ENCODE data around the gene RFT1. TPM values are rescaled to one million over a fixed set of nuclear protein-coding genes. Genes with fewer than 3 reads are reported as not detected.

Gene RFT1
- total and polyA plus RNA-seq, 2 of the 13 experiments (the other 11 are each of a cell fraction or from before 2014, with no cell fraction given) = 23.2 to 37.0 TPM

DNA sequence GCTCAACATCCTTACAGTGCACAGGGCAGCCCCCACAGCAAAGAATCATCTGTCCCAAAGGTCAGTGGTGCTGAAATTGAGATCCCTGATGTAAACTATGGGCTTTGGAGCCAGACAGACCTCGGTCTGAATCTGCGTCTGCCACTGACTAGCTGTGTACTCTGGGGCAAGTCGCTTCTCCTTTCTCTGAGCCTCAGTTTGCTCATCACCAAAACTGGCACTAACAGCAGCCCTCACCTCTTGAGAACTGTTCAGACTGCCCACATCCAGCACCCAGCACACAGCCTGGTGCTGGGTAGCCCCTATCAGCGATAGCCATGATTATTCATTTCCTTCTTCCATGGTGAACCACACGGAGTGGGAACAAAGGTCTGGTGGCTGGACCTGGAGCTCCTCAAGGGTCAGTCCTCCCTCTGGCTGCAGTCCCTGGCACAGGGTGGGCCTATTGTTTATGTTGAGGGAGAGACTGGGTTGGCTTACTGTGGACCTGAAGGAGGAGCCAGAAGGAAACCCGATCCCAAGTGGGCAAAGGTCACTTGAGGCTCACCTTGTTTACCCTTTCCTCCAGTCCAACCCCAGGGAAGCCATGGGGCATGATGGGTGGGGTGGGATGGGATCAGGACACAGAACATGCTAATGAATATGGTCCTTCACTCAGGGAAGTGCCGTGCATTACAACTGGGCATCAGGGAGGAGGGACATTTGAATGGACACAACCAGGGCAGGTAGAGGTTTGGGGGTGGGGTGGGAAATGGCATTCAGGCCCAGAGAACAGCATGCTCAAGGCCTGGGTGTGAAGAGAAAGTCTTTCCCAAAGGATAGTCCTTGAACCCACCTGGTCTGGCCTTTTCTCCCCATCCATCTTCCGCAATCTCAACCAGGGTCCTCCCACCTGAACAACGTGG, 29.2 kb upstream of the RFT1 start (continued):
- TF ChIP-seq, protein P1, sequence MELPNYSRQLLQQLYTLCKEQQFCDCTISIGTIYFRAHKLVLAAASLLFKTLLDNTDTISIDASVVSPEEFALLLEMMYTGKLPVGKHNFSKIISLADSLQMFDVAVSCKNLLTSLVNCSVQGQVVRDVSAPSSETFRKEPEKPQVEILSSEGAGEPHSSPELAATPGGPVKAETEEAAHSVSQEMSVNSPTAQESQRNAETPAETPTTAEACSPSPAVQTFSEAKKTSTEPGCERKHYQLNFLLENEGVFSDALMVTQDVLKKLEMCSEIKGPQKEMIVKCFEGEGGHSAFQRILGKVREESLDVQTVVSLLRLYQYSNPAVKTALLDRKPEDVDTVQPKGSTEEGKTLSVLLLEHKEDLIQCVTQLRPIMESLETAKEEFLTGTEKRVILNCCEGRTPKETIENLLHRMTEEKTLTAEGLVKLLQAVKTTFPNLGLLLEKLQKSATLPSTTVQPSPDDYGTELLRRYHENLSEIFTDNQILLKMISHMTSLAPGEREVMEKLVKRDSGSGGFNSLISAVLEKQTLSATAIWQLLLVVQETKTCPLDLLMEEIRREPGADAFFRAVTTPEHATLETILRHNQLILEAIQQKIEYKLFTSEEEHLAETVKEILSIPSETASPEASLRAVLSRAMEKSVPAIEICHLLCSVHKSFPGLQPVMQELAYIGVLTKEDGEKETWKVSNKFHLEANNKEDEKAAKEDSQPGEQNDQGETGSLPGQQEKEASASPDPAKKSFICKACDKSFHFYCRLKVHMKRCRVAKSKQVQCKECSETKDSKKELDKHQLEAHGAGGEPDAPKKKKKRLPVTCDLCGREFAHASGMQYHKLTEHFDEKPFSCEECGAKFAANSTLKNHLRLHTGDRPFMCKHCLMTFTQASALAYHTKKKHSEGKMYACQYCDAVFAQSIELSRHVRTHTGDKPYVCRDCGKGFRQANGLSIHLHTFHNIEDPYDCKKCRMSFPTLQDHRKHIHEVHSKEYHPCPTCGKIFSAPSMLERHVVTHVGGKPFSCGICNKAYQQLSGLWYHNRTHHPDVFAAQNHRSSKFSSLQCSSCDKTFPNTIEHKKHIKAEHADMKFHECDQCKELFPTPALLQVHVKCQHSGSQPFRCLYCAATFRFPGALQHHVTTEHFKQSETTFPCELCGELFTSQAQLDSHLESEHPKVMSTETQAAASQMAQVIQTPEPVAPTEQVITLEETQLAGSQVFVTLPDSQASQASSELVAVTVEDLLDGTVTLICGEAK (IDR thresholded peaks at IDR 0.05) = no peak
- TF ChIP-seq, protein P1 (CRISPR knock-in tag; IDR thresholded peaks at IDR 0.05) = no peak
- 0 out of 2 replicates have a peak, but pooled peaks have one; percentile 40 for TF ChIP-seq ERF (CRISPR knock-in tag; IDR thresholded peaks at IDR 0.05)
- no peak for TF ChIP-seq CBX5 (CRISPR knock-in tag; IDR thresholded peaks at IDR 0.05; ENCODE audit: borderline replicate concordance)
- TF ChIP-seq ZSCAN12 (CRISPR knock-in tag; IDR thresholded peaks at IDR 0.05) = no peak
- no peak for TF ChIP-seq TOE1 (CRISPR knock-in tag; IDR thresholded peaks at IDR 0.05)
- TF ChIP-seq, protein P2, sequence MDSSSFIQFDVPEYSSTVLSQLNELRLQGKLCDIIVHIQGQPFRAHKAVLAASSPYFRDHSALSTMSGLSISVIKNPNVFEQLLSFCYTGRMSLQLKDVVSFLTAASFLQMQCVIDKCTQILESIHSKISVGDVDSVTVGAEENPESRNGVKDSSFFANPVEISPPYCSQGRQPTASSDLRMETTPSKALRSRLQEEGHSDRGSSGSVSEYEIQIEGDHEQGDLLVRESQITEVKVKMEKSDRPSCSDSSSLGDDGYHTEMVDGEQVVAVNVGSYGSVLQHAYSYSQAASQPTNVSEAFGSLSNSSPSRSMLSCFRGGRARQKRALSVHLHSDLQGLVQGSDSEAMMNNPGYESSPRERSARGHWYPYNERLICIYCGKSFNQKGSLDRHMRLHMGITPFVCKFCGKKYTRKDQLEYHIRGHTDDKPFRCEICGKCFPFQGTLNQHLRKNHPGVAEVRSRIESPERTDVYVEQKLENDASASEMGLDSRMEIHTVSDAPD (CRISPR knock-in tag; IDR thresholded peaks at IDR 0.05) = peak; percentile 21; the same call in 1 of the 2 replicates
- TF ChIP-seq, protein P3, sequence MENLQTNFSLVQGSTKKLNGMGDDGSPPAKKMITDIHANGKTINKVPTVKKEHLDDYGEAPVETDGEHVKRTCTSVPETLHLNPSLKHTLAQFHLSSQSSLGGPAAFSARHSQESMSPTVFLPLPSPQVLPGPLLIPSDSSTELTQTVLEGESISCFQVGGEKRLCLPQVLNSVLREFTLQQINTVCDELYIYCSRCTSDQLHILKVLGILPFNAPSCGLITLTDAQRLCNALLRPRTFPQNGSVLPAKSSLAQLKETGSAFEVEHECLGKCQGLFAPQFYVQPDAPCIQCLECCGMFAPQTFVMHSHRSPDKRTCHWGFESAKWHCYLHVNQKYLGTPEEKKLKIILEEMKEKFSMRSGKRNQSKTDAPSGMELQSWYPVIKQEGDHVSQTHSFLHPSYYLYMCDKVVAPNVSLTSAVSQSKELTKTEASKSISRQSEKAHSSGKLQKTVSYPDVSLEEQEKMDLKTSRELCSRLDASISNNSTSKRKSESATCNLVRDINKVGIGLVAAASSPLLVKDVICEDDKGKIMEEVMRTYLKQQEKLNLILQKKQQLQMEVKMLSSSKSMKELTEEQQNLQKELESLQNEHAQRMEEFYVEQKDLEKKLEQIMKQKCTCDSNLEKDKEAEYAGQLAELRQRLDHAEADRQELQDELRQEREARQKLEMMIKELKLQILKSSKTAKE (CRISPR knock-in tag; IDR thresholded peaks at IDR 0.05; ENCODE audit: borderline replicate concordance) = peak; percentile 43; the same call in 1 of the 2 replicates
- TF ChIP-seq PTBP1 (IDR thresholded peaks at IDR 0.05; ENCODE audit: low read depth, low read length, poor library complexity, severe bottlenecking) = no peak
- peak; percentile 87 for TF ChIP-seq HNF4A (CRISPR knock-in tag; IDR thresholded peaks at IDR 0.05)
- TF ChIP-seq MBNL3 (CRISPR knock-in tag; conservative IDR thresholded peaks at IDR 0.05) = no peak
- TF ChIP-seq ZNF121 (CRISPR knock-in tag; IDR thresholded peaks at IDR 0.05) = no peak
- peak; percentile 46; the same call in 1 of the 2 replicates for TF ChIP-seq CREM (IDR thresholded peaks at IDR 0.05)
- TF ChIP-seq CREM (CRISPR knock-in tag; IDR thresholded peaks at IDR 0.05) = no peak
- peak; percentile 90 for TF ChIP-seq FOXK2 (IDR thresholded peaks at IDR 0.05)
- TF ChIP-seq GATAD2A (CRISPR knock-in tag; IDR thresholded peaks at IDR 0.05) = peak; percentile 69
- TF ChIP-seq NR2F2 (IDR thresholded peaks at IDR 0.05; ENCODE audit: borderline replicate concordance, low read depth) = 0 out of 2 replicates have a peak, but pooled peaks have one; percentile 23
- TF ChIP-seq PHB2 (IDR thresholded peaks at IDR 0.05; ENCODE audit: partially characterized antibody) = no peak
